Heart left ventricle (tissue), 13 donors: ENCODE data around the gene CREBZF.

Experiments used
- POLR2A ChIP-seq, 2 donors: fragments of 450-650 bp; IDR thresholded peaks; one replicate each; pipeline ENCODE4 v1.6.1; 2017; ENCODE audit warnings: antibody characterized with exemption in 2 of 2, mild to moderate bottlenecking in 2 of 2, moderate library complexity in 2 of 2
- TF ChIP-seq, protein P1 (sequence below), 12 donors: fragments of 200-600 bp; sonication (generic) in 4 of 12; IDR thresholded peaks; one replicate each; pipeline versions ENCODE4 v1.5.0 to v1.8.0; 2018 to 2022; ENCODE audit warnings: antibody characterized with exemption in 12 of 12, mild to moderate bottlenecking in 5 of 12
- donor health status: ischemic (EF 13 %, LVEDD 7.1; RV severe dilation, severe dysfunction).
- donor health status: DM: no; HTN: yes; CAD: no.
- donor health status: DM: no; HTN: no; CAD: no.
- donor health status: ischemic (EF 25% LVEDD 6.9; RV normal size, moderate dysfunction).
- donor health status: ischemic (EF 25% LVEDD 5.7; RV mildly dilated, moderate dysfunction).
- donor health status: ischemic (EF 35%, LVEDD 5.7; RV mildly dilated, moderate dysfunction).
- donor health status: nonischemic (EF 11% LVEDD 7.7; RV severe dilation, severe dysfunction).
- donor health status: DM: yes; HTN: yes; CAD: no.
- donor health status: PGD.
- donor health status: ischemic (EF 29% LVEDD 5.4; RV normal size, mild dysfunction).
- donor health status: nonischemic (EF 23%, LVEDD 6.1; RV moderate dilation, normal function).

DNA sequence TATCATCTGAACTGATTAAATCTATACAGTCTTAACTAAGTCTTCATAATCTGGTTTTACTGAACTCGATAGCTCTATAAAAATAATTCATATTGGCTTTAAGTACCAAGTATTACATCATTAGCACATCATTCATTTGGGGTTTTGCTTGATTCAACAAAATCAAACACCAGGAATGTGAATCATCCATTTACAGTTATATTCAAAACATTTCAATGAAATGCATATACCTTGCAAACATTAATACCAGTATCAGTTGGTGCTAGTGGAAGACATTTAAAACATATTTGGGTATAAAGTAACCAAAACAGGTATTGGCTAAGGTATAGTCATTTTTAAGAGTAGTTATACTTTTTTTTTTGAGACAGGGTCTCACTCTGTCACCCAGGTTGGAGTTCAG, 33.3 kb upstream of the CREBZF start:
- TF ChIP-seq, protein P1, sequence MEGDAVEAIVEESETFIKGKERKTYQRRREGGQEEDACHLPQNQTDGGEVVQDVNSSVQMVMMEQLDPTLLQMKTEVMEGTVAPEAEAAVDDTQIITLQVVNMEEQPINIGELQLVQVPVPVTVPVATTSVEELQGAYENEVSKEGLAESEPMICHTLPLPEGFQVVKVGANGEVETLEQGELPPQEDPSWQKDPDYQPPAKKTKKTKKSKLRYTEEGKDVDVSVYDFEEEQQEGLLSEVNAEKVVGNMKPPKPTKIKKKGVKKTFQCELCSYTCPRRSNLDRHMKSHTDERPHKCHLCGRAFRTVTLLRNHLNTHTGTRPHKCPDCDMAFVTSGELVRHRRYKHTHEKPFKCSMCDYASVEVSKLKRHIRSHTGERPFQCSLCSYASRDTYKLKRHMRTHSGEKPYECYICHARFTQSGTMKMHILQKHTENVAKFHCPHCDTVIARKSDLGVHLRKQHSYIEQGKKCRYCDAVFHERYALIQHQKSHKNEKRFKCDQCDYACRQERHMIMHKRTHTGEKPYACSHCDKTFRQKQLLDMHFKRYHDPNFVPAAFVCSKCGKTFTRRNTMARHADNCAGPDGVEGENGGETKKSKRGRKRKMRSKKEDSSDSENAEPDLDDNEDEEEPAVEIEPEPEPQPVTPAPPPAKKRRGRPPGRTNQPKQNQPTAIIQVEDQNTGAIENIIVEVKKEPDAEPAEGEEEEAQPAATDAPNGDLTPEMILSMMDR (IDR thresholded peaks at IDR 0.05) = no peak
- TF ChIP-seq POLR2A (IDR thresholded peaks at IDR 0.05) = no peak
